ENCODE measurements around the gene CEBPA.

Gene CEBPA

GRCh38 chr19:33281296-33281926 is 20.9 kb downstream of the CEBPA start:
- no peaks in the 10 kb centered on the region for H4K20me1 ChIP-seq (ENCODE audit: low read depth, low read length)
- TF ChIP-seq, protein P1, sequence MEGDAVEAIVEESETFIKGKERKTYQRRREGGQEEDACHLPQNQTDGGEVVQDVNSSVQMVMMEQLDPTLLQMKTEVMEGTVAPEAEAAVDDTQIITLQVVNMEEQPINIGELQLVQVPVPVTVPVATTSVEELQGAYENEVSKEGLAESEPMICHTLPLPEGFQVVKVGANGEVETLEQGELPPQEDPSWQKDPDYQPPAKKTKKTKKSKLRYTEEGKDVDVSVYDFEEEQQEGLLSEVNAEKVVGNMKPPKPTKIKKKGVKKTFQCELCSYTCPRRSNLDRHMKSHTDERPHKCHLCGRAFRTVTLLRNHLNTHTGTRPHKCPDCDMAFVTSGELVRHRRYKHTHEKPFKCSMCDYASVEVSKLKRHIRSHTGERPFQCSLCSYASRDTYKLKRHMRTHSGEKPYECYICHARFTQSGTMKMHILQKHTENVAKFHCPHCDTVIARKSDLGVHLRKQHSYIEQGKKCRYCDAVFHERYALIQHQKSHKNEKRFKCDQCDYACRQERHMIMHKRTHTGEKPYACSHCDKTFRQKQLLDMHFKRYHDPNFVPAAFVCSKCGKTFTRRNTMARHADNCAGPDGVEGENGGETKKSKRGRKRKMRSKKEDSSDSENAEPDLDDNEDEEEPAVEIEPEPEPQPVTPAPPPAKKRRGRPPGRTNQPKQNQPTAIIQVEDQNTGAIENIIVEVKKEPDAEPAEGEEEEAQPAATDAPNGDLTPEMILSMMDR (IDR thresholded peaks at IDR 0.05; ENCODE audit: insufficient read depth, low read length, poor library complexity, severe bottlenecking): no peak
- TF ChIP-seq EZH2phosphoT487 (conservative IDR thresholded peaks at IDR 0.05; ENCODE audit: low read length): no peak
- no peak overlapping the region for H3K9ac ChIP-seq (ENCODE audit: low read length)
- no peaks in the 10 kb centered on the region for H3K36me3 ChIP-seq (ENCODE audit: low read length)
- no peaks in the 10 kb centered on the region for H3K27me3 ChIP-seq (ENCODE audit: low read length)
- H3K27ac ChIP-seq (ENCODE audit: low read depth, low read length): no peak overlapping the region
- no peaks in the 10 kb centered on the region for H3K79me2 ChIP-seq (ENCODE audit: insufficient read depth, low read length)
- no peaks in the 10 kb centered on the region for H3K9me2 ChIP-seq (replicated peaks; ENCODE audit: insufficient read depth, low read length)
- H3K9me3 ChIP-seq (ENCODE audit: insufficient read depth, low read length): no peaks in the 10 kb centered on the region
- no peaks in the 10 kb centered on the region for H3F3A ChIP-seq (ENCODE audit: insufficient read depth)
- no peak overlapping the region for H3K4me2 ChIP-seq (ENCODE audit: low read depth, low read length, poor library complexity, severe bottlenecking)
- no peak overlapping the region for H3K4me3 ChIP-seq (ENCODE audit: insufficient read depth, low read length, poor library complexity, severe bottlenecking)
- H2AFZ ChIP-seq (ENCODE audit: low read depth, low read length, severe bottlenecking): no peak overlapping the region

- no peak overlapping the region for H2AFZ ChIP-seq (ENCODE audit: low read depth, low read length, severe bottlenecking)
- no peak overlapping the region for H3K27ac ChIP-seq (ENCODE audit: low read depth, low read length)
- H3K27me3 ChIP-seq (ENCODE audit: low read length): no peaks in the 10 kb centered on the region
- TF ChIP-seq EZH2phosphoT487 (conservative IDR thresholded peaks at IDR 0.05; ENCODE audit: low read length): no peak
- TF ChIP-seq, protein P1 (IDR thresholded peaks at IDR 0.05; ENCODE audit: insufficient read depth, low read length, poor library complexity, severe bottlenecking): no peak
- no peaks in the 10 kb centered on the region for H4K20me1 ChIP-seq (ENCODE audit: low read depth, low read length)
- no peak overlapping the region for H3K9ac ChIP-seq (ENCODE audit: low read length)
- H3K9me2 ChIP-seq (replicated peaks; ENCODE audit: insufficient read depth, low read length): no peaks in the 10 kb centered on the region
- no peaks in the 10 kb centered on the region for H3K79me2 ChIP-seq (ENCODE audit: insufficient read depth, low read length)
- H3F3A ChIP-seq (ENCODE audit: insufficient read depth): no peaks in the 10 kb centered on the region
- no peaks in the 10 kb centered on the region for H3K36me3 ChIP-seq (ENCODE audit: low read length)
- no peaks in the 10 kb centered on the region for H3K9me3 ChIP-seq (ENCODE audit: insufficient read depth, low read length)
- H3K4me3 ChIP-seq (ENCODE audit: insufficient read depth, low read length, poor library complexity, severe bottlenecking): no peak overlapping the region
- no peak overlapping the region for H3K4me2 ChIP-seq (ENCODE audit: low read depth, low read length, poor library complexity, severe bottlenecking)
Observed at GRCh38 chr19:33280351-33280921, 21.9 kb downstream of the CEBPA start.

DNA sequence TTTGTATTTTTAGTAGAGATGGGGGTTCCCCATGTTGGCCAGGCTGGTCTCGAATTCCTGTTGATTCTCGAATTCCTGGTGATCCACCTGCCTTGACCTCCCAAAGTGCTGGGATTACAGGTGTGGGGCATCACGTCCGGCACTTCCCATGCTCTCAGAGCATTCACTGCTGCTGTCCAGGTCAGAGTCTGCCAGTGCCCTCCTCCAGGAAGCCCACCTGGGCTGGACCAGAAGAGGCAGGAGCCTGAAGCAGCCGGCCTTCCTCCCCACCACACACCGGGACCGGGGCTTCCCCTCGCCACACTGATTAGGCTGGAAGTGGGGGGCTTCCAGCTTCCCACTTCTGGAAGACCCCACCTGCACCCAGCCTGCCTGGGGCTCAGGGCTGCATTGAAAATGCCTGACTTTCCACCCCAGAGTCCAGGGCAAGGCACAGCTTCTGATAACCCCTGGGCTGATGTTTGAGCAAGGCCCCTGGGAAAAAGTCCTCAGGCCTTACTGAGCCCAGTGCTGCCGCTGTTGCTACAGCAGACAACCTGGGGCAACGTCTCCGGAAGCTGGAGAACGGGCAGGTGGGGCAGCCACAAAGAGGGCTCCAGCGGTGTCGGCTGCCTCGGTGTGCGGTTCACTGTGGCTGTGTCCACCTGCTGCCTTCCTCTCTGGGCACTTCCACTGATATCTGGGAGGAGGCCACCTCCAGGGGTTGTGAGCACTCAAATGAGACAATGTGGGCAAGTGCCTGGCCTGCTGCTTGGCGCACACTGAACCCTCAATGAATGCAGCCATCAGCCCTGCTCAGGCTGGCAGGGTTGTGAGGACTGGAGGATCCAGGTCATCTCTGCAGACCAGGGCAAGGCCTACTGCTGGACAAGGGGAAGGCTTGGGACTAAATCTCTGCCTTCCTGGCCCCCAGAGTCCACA is 22.6 kb downstream of the CEBPA start:
- Histone ChIP-seq H3K27ac (ENCODE audit: low read depth, low read length) (no peak overlapping the region), H3K4me3 (ENCODE audit: insufficient read depth, low read length, poor library complexity, severe bottlenecking) (no peak overlapping the region), H3K9ac (ENCODE audit: low read length) (no peak overlapping the region), H3K9me3 (ENCODE audit: insufficient read depth, low read length) (no peaks in the 10 kb centered on the region), H3K4me2 (ENCODE audit: low read depth, low read length, poor library complexity, severe bottlenecking) (no peak overlapping the region), H3K27me3 (ENCODE audit: low read length) (no peaks in the 10 kb centered on the region), H2AFZ (ENCODE audit: low read depth, low read length, severe bottlenecking) (no peak overlapping the region), H3K79me2 (ENCODE audit: insufficient read depth, low read length) (no peaks in the 10 kb centered on the region), H3K9me2 (replicated peaks; ENCODE audit: insufficient read depth, low read length) (no peaks in the 10 kb centered on the region), H3F3A (ENCODE audit: insufficient read depth) (no peaks in the 10 kb centered on the region), H3K36me3 (ENCODE audit: low read length) (no peaks in the 10 kb centered on the region), H4K20me1 (ENCODE audit: low read depth, low read length) (no peaks in the 10 kb centered on the region)
- TF ChIP-seq EZH2phosphoT487 (conservative IDR thresholded peaks at IDR 0.05; ENCODE audit: low read length): no peak
- TF ChIP-seq, protein P1 (IDR thresholded peaks at IDR 0.05; ENCODE audit: insufficient read depth, low read length, poor library complexity, severe bottlenecking): no peak

Measured in SU-DHL-6 (cell line).